GM12873 (cell line): ENCODE data around the gene PTPN3.

Source experiments
- CTCF ChIP-seq: IDR thresholded peaks from 2 replicates; pipeline ENCODE4 v1.5.1; 2012; ENCODE audit warnings: low read depth, mild to moderate bottlenecking, moderate library complexity, low read length, control low read depth; ENCODE audit not compliant: insufficient read depth; ENCODE audit errors: missing control alignments

The PTPN3 gene

GRCh38 chr9:109409773-109410397 lies 88.2 kb downstream of the PTPN3 start:
- TF ChIP-seq CTCF: peak; percentile 42

- TF ChIP-seq CTCF: no peak
Observed at GRCh38 chr9:109408759-109409462, 89.2 kb downstream of the PTPN3 start.

GRCh38 chr9:109403766-109404320 lies 94.3 kb downstream of the PTPN3 start:
- TF ChIP-seq CTCF: no peak

- TF ChIP-seq CTCF: no peak
Observed at GRCh38 chr9:109403116-109403515, 95.0 kb downstream of the PTPN3 start.

GRCh38 chr9:109401990-109402318 lies 96.2 kb downstream of the PTPN3 start:
- TF ChIP-seq CTCF: no peak

GRCh38 chr9:109401169-109401989 lies 96.7 kb downstream of the PTPN3 start:
- peak; percentile 88 for TF ChIP-seq CTCF

GRCh38 chr9:109399258-109399767 lies 98.8 kb downstream of the PTPN3 start:
- no peak for TF ChIP-seq CTCF
